ENCODE results near the gene SMAD5.

Gene SMAD5

DNA sequence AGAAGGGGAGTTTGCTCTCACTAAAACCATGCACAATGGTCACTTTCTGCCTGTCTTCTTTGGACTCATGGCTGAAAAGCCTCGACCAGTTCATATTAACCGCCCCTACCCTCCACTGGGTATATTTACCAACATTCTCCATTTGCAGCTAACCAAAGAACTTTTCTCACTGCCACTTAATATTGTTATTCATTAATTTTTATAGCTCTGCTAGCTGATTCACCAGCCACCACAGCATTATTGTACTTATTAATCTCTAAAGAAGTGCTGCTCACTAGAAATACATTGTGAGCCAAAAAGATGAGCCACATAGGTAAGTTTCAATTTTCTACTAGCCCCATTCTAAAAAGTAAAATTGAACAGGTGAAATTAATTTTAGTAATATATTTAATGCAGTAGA lies 93.8 kb downstream of the SMAD5 start:
- DNase-seq, result no peak

DNA sequence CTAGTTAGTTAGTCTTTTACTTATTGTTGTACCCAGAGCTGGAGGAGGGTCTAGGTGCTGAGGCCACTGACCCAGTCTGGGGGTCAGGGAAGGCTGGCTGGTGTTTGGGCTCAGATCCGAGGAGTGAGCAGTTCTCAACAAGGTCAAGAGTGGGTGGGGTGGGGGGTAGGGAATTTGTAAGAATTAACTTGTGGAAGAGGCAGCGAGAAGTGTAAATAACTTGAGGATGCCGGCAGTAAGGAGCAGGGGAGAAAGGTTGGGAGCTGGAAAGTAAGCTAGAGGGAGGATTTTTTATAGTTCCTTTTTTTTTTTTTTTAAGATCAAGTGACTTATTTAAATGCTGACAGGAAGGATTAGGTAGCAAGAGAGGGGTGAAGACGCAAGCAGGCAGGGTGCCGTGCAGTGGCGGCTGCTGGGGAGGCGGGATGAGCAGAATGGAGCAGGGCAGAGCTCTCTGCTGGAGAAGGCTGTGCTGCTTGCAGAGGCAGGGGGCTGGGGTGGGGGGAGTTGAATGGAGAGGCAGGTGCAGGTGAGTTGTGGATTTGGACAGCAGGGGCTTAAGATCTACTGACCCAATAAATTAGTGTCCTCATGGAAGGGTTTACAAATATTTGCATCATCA lies 95.6 kb downstream of the SMAD5 start:
- DNase-seq, result no peak

DNA sequence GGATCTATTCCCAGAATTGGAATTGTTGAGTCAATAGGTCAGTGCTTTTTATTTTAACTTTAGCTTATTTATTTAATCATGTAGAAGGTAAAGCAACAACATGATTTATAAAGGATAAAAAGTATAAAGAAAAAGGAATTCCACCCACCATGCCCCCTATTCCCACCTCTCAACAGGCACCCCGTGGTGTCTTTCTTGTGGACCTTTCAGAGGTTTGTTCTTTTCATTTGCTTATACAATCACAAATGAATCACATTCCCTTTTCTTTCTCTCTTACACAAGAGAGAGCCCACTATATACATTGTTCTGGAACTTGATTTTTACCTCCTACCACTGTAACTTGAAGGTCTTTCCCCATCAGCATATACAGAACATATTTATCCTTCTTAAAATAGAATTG lies 97.5 kb downstream of the SMAD5 start:
- DNase-seq, result no peak

DNA sequence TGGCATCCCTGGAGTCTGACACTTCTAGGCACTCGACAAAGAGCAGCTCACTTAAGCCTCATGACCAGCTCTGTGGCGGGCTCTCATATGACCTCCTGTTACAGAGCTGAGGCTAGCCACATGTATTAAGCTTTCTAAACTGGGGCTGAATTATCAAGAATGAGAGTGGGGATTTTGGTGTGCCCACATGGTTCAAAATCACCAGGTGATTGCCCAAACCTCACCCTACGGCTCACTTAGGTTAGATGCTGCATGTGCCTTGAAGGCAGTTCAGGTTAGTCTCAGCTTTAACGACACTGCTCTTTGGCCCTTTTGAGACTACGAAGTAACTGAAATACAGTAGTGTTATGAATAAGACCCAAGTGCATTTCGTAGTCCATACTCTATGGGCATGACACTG lies 99.7 kb downstream of the SMAD5 start:
- DNase-seq, result no peak
